ENCODE results near the gene DYNLL1. TPM values are rescaled to one million over a fixed set of nuclear protein-coding genes. Genes with fewer than 3 reads are reported as not detected.

Gene DYNLL1
- total and polyA plus RNA-seq, 2 of the 13 experiments (the other 11 are each of a cell fraction or from before 2014, with no cell fraction given): 271 to 294 TPM

DNA sequence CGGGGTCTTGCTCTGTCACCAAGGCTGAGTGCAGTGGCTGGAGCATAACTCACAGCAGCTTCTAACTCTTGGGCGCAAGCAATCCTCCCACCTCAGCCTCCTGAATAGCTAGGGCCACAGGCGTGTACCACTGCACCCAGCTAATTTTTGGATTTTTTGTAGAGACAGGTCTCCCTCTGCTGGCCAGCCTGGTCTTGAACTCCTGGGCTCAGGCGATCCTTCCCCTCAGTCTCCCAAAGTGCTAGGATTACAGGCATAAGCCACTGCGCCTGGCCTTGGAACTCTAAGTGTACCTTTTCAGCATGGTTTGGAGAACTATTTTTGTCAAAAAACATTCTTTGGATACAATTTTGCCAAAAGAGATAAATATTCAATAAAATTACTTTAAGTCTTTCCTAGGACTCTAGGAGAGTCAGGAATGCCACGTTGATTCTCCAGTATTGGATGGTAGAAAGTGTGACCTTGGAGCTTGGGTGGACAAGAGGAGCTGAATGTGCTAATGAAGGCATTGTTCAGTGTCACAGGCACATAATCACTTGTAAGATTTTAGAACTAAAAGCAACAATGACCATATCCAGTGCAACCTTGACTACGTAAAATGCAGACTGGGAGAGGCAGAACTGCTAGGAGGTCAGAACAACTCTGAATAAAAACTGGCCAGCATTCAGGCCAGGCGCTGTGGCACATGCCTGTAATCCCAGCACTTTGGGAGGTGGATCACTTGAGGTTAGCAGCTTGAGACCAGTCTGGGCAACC, 29.2 kb upstream of the DYNLL1 start:
- no TSS peak for BruUV-seq (replicated peaks)
- Histone ChIP-seq H3K36me3 (replicated peaks in 1 of 2; ENCODE audit: control insufficient read depth in 1 of 2, insufficient read depth in 2 of 2, low read length in 2 of 2) (peaks cover 18 to 50% of the 10 kb centered on the region in 2 experiments), H3K27ac (ENCODE audit: extremely low read length, insufficient read depth, low read length) (no peak overlapping the region), H3K4me2 (ENCODE audit: low read depth, low read length) (no peak overlapping the region; the same call in 1 of the 2 replicates), H3K4me1 (ENCODE audit: insufficient read depth, low read length) (peaks cover 39% of the 10 kb centered on the region), H4K20me1 (ENCODE audit: insufficient read depth, low read length) (peaks cover 30% of the 10 kb centered on the region), H3K4me3 (replicated peaks in 1 of 3; ENCODE audit: insufficient read depth in 1 of 3, low read depth in 2 of 3, low read length in 3 of 3) (no peak overlapping the region), H3K27me3 (ENCODE audit: control insufficient read depth in 1 of 2, insufficient read depth in 2 of 2, low read length in 2 of 2) (no peaks in the 10 kb centered on the region; a peak in 1 of 5 replicates), H3K79me2 (ENCODE audit: insufficient read depth, low read length) (peaks cover 43% of the 10 kb centered on the region), H2AFZ (ENCODE audit: low read length) (no peak overlapping the region), H3K9ac (ENCODE audit: insufficient read depth, low read depth, low read length) (no peak overlapping the region), H3K9me3 (ENCODE audit: low read length) (no peaks in the 10 kb centered on the region)
- CTCF ChIA-PET (ENCODE audit: low intra/inter-chr PET ratio, low total read pairs): interaction anchor here (0.9 kb wide), 1 partner anchor 110 kb away, joined by 3 read pairs; no protein-coding TSS in a partner anchor
- in situ Hi-C loops (cut with HindIII; ENCODE audit: extremely low pct_ligation_motif_present, low pct_unique_long_range_greater_than_20kb) (no loop called here), intact Hi-C loops (cut with micrococcal nuclease; ENCODE audit: unreplicated experiment) (loop anchor here (2.0 kb wide), 1 partner anchor 28 kb away; the partner anchor contains the start of gene COX6A1)
- WGBS (ENCODE audit: low lambda C conversion rate): 88% methylated on average over 8 of the region's 8 CpGs
- DNase-seq (ENCODE audit: low spot score): peak; percentile 27
- POLR2A ChIA-PET: interaction anchor here (0.6 to 1.9 kb wide), 7 partner anchors 9 to 29 kb away, joined by 3 to 6 read pairs (median 3); partner anchors contain the start of genes COX6A1, GATC and TRIAP1
- peak; percentile 19; the same call in 2 of the 3 replicates for ATAC-seq
- FAIRE-seq: no peak
- TF ChIP-seq, protein P1, sequence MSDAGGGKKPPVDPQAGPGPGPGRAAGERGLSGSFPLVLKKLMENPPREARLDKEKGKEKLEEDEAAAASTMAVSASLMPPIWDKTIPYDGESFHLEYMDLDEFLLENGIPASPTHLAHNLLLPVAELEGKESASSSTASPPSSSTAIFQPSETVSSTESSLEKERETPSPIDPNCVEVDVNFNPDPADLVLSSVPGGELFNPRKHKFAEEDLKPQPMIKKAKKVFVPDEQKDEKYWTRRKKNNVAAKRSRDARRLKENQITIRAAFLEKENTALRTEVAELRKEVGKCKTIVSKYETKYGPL (CRISPR knock-in tag; IDR thresholded peaks at IDR 0.05): no peak
- no peak for TF ChIP-seq ATF7 (IDR thresholded peaks at IDR 0.05)
- no peak for TF ChIP-seq ATF7 (CRISPR knock-in tag; IDR thresholded peaks at IDR 0.05)
- TF ChIP-seq GTF2F1 (IDR thresholded peaks at IDR 0.05; ENCODE audit: low read length): no peak
- TF ChIP-seq, protein P2, sequence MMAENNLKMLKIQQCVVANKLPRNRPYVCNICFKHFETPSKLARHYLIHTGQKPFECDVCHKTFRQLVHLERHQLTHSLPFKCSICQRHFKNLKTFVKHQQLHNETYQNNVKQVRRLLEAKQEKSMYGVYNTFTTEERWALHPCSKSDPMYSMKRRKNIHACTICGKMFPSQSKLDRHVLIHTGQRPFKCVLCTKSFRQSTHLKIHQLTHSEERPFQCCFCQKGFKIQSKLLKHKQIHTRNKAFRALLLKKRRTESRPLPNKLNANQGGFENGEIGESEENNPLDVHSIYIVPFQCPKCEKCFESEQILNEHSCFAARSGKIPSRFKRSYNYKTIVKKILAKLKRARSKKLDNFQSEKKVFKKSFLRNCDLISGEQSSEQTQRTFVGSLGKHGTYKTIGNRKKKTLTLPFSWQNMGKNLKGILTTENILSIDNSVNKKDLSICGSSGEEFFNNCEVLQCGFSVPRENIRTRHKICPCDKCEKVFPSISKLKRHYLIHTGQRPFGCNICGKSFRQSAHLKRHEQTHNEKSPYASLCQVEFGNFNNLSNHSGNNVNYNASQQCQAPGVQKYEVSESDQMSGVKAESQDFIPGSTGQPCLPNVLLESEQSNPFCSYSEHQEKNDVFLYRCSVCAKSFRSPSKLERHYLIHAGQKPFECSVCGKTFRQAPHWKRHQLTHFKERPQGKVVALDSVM (CRISPR knock-in tag; IDR thresholded peaks at IDR 0.05): no peak
- TF ChIP-seq HDAC2 (CRISPR knock-in tag; IDR thresholded peaks at IDR 0.05): no peak
- no peak for TF ChIP-seq MTF1 (CRISPR knock-in tag; IDR thresholded peaks at IDR 0.05)
- TF ChIP-seq PITX1 (CRISPR knock-in tag; IDR thresholded peaks at IDR 0.05): no peak
- no peak for TF ChIP-seq ZNF138 (CRISPR knock-in tag; IDR thresholded peaks at IDR 0.05; ENCODE audit: low read depth)
- no peak for TF ChIP-seq CREB1 (IDR thresholded peaks at IDR 0.05)
- TF ChIP-seq CREB1 (CRISPR knock-in tag; IDR thresholded peaks at IDR 0.05): no peak
- TF ChIP-seq ZNF547 (CRISPR knock-in tag; IDR thresholded peaks at IDR 0.05): no peak
- TF ChIP-seq MAFK (conservative IDR thresholded peaks at IDR 0.05 in 1 of 2, IDR thresholded peaks at IDR 0.05 in 1 of 2; ENCODE audit: low read length in 2 of 2): no peak
- TF ChIP-seq NPAS2 (CRISPR knock-in tag; IDR thresholded peaks at IDR 0.05; ENCODE audit: borderline replicate concordance): no peak
- no peak for TF ChIP-seq ZNF557 (CRISPR knock-in tag; IDR thresholded peaks at IDR 0.05)
- TF ChIP-seq, protein P3, sequence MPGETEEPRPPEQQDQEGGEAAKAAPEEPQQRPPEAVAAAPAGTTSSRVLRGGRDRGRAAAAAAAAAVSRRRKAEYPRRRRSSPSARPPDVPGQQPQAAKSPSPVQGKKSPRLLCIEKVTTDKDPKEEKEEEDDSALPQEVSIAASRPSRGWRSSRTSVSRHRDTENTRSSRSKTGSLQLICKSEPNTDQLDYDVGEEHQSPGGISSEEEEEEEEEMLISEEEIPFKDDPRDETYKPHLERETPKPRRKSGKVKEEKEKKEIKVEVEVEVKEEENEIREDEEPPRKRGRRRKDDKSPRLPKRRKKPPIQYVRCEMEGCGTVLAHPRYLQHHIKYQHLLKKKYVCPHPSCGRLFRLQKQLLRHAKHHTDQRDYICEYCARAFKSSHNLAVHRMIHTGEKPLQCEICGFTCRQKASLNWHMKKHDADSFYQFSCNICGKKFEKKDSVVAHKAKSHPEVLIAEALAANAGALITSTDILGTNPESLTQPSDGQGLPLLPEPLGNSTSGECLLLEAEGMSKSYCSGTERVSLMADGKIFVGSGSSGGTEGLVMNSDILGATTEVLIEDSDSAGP (CRISPR knock-in tag; IDR thresholded peaks at IDR 0.05; ENCODE audit: borderline replicate concordance): no peak
- no peak for TF ChIP-seq SUZ12 (IDR thresholded peaks at IDR 0.05; ENCODE audit: low read depth, low read length)
- no peak for TF ChIP-seq U2AF2 (IDR thresholded peaks at IDR 0.05; ENCODE audit: low read depth, low read length)
